Right atrium auricular region (tissue), 2 donors: ENCODE results near the gene ERC2. TPM values are rescaled to one million over a fixed set of nuclear protein-coding genes. Genes with fewer than 3 reads are reported as not detected.

ENCODE experiments used
- DNase-seq: peaks from one replicate; pipeline ENCODE4 v3.0.0-alpha.2; 2019; ENCODE audit warnings: low spot score
- H3K27ac ChIP-seq, 2 donors: fragments of 200-600 bp; sonication (generic); 1 replicate in 1 of 2; 2 replicates in 1 of 2; pipeline ENCODE4 v1.5.1; 2016 to 2019
- H3K27me3 ChIP-seq, 2 donors: fragments of 200-600 bp; sonication (generic); one replicate each; pipeline versions ENCODE4 v1.5.1 to v1.6.0; 2017 to 2019
- H3K36me3 ChIP-seq: fragments of 200-600 bp; sonication (generic); one replicate; pipeline ENCODE4 v1.5.1; 2016
- H3K4me1 ChIP-seq, 2 donors: fragments of 200-600 bp; sonication (generic); one replicate each; pipeline versions ENCODE4 v1.5.1 to v1.6.0; 2017 to 2019
- H3K4me3 ChIP-seq, 2 donors: fragments of 200-600 bp; sonication (generic); 1 replicate in 1 of 2; 2 replicates in 1 of 2; pipeline ENCODE4 v1.5.1; 2017 to 2019; ENCODE audit warnings: mild to moderate bottlenecking in 1 of 2, moderate library complexity in 1 of 2
- H3K9me3 ChIP-seq, 2 donors: fragments of 200-600 bp; sonication (generic); one replicate each; pipeline ENCODE4 v1.5.1; 2019
- total RNA-seq, 2 donors: library from RNA; depleted of rRNA; stranded (reverse); fragments of >200 nt; gene quantifications; one replicate each; pipeline ENCODE4 v1.1.0, GENCODE V29; 2016
- TF ChIP-seq, protein P1 (sequence below), 2 donors: fragments of 200-600 bp; sonication (generic); IDR thresholded peaks; one replicate each; pipeline ENCODE4 v1.5.1; 2019; ENCODE audit warnings: antibody characterized with exemption in 2 of 2

Gene ERC2
- total RNA-seq, 2 donors from 2014 or later: 2.9 to 4.0 TPM

- TF ChIP-seq, protein P1, sequence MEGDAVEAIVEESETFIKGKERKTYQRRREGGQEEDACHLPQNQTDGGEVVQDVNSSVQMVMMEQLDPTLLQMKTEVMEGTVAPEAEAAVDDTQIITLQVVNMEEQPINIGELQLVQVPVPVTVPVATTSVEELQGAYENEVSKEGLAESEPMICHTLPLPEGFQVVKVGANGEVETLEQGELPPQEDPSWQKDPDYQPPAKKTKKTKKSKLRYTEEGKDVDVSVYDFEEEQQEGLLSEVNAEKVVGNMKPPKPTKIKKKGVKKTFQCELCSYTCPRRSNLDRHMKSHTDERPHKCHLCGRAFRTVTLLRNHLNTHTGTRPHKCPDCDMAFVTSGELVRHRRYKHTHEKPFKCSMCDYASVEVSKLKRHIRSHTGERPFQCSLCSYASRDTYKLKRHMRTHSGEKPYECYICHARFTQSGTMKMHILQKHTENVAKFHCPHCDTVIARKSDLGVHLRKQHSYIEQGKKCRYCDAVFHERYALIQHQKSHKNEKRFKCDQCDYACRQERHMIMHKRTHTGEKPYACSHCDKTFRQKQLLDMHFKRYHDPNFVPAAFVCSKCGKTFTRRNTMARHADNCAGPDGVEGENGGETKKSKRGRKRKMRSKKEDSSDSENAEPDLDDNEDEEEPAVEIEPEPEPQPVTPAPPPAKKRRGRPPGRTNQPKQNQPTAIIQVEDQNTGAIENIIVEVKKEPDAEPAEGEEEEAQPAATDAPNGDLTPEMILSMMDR (IDR thresholded peaks at IDR 0.05): no peak
- Histone ChIP-seq H3K36me3 (no peaks in the 10 kb centered on the region), H3K27me3 (no peaks in the 10 kb centered on the region), H3K4me3 (no peak overlapping the region), H3K4me1 (no peaks in the 10 kb centered on the region), H3K27ac (no peak overlapping the region), H3K9me3 (no peaks in the 10 kb centered on the region)
- DNase-seq: no peak
Observed at GRCh38 chr3:55807210-55807609, 661.1 kb downstream of the ERC2 start.

DNA sequence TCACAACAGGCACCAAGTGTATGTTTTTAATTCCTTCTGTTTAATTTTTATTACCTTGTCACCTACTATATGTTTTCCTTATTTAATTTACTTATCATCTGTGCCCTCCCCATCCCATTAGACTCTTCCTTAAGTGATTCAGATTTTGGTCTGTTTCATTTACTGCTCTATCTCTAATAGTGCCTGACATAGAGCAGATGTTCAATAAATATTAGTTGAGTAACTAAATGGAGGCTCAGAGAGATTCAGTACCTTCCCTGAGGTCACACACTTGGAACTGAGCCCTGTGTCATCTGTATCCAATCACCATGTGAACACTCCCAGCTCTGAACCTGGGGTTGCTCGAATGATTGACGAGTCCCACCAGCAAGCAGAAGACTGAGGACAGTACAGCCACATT lies 663.1 kb downstream of the ERC2 start:
- H3K9me3 ChIP-seq: no peaks in the 10 kb centered on the region
- TF ChIP-seq, protein P1 (IDR thresholded peaks at IDR 0.05): no peak
- no peaks in the 10 kb centered on the region for H3K36me3 ChIP-seq
- no peak for DNase-seq
- no peaks in the 10 kb centered on the region for H3K27me3 ChIP-seq
- H3K4me3 ChIP-seq: no peak overlapping the region
- no peak overlapping the region for H3K27ac ChIP-seq
- no peaks in the 10 kb centered on the region for H3K4me1 ChIP-seq

DNA sequence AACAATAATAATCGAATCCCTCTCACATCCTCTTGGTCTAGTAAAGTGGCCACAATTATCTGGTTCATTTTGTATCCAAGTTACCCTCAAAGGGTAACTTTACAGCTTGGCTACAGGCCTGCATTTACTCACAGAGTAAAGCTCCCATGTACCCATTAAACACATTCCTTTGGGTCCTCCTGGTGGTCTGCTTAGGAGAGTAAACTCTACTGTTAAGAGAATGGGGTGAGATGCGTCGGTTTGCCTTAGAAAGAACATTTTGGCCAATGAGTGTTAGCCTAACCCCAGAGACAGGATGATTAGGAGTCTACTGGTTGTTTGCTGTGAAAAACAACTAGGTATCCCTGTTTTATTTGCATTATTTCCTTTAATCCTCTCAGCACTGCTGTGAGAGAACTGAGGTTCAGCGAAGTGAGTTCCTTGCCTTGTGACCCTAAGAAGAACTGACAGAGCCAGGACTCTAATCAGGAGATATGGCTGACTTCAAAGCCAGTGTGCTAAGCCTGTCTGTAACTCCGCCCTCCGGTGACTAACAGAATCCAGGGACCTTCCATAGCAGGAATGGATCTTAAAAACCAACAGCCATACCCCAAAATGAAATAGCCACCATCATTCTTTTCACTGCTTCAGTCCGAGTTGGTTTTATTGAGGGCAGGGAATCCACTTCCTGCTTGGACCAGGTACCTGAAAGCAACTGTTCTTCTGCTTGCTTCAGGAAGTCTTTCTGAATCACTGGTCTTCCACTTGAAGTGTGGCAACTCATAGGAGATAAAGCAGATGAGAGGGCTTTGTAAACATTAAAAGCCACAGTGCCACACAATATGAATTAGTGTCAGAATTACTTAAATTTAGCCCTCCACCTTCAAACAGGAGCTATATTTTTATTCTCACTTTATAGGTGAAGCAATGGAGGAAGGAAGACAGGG lies 663.8 kb downstream of the ERC2 start:
- Histone ChIP-seq H3K4me3 (no peak overlapping the region), H3K27ac (no peak overlapping the region), H3K4me1 (no peaks in the 10 kb centered on the region), H3K9me3 (no peaks in the 10 kb centered on the region), H3K27me3 (no peaks in the 10 kb centered on the region), H3K36me3 (no peaks in the 10 kb centered on the region)
- DNase-seq: no peak
- TF ChIP-seq, protein P1 (IDR thresholded peaks at IDR 0.05): no peak

DNA sequence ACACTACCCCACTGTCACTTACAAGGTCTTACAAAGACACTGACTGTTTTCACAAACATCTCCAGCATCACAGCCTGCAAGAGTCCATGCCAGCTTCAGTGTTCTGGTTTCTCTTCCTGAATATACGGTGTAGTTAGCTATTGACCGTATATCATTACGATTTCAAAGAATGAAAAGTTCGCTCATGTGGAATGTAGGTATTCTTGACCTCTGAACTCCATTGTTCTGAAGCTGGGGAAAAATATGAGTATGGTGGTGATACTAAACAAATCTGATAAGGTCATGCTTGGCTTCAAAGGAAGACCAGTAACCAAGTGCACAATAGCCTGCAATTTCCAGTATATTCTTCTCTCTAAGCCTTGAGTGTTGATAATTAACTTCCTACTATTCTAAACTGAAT lies 665.5 kb downstream of the ERC2 start:
- no peaks in the 10 kb centered on the region for H3K9me3 ChIP-seq
- no peaks in the 10 kb centered on the region for H3K36me3 ChIP-seq
- H3K27me3 ChIP-seq: no peaks in the 10 kb centered on the region
- H3K4me1 ChIP-seq: no peaks in the 10 kb centered on the region
- TF ChIP-seq, protein P1 (IDR thresholded peaks at IDR 0.05): no peak
- H3K4me3 ChIP-seq: no peak overlapping the region
- no peak for DNase-seq
- no peak overlapping the region for H3K27ac ChIP-seq

GRCh38 chr3:55801676-55802075 lies 666.6 kb downstream of the ERC2 start:
- no peak overlapping the region for H3K4me3 ChIP-seq
- no peaks in the 10 kb centered on the region for H3K4me1 ChIP-seq
- no peak for DNase-seq
- H3K27me3 ChIP-seq: no peaks in the 10 kb centered on the region
- no peaks in the 10 kb centered on the region for H3K9me3 ChIP-seq
- TF ChIP-seq, protein P1 (IDR thresholded peaks at IDR 0.05): no peak
- H3K36me3 ChIP-seq: no peaks in the 10 kb centered on the region
- no peak overlapping the region for H3K27ac ChIP-seq
